GM12878 (cell line): ENCODE measurements around the gene DIP2C. TPM values are rescaled to one million over a fixed set of nuclear protein-coding genes. Genes with fewer than 3 reads are reported as not detected.

Experiments
- ATAC-seq: fragments of 200-7000 bp; cut with Tn5 transposase; 3 replicates; pipeline ENCODE4 v1.9.1; 2020; ENCODE audit warnings: mild to moderate bottlenecking, moderate library complexity
- BruUV-seq: library from RNA; stranded (reverse); fragments of 400-500 nt; replicated peaks from 2 replicates; lab custom pipeline; 2021; lab: Mats Ljungman, UMichigan
- CTCF ChIA-PET: fragments of 300-600 bp; sonication (Branson Sonifier 250); formaldehyde crosslinking; extraction: SDS; loops from one replicate; lab custom pipeline; 2021; ENCODE audit warnings: inconsistent platforms; lab: Yijun Ruan, JAX
- POLR2A ChIA-PET: fragments of 350-600 bp; formaldehyde crosslinking; extraction: SDS; loops from one replicate; lab custom pipeline; 2021; ENCODE audit warnings: inconsistent platforms; lab: Charles Lee
- RAD21 ChIA-PET: fragments of 300-600 bp; sonication (Branson Sonifier 250); formaldehyde crosslinking; loops from one replicate; lab custom pipeline; 2023; ENCODE audit warnings: antibody characterized with exemption; ENCODE audit not compliant: unreplicated experiment; lab: Charles Lee
- SMC1A ChIA-PET: fragments of 300-600 bp; sonication (Branson Sonifier 250); formaldehyde crosslinking; loops from one replicate; lab custom pipeline; 2023; ENCODE audit not compliant: unreplicated experiment, uncharacterized antibody; lab: Charles Lee
- DNase-seq: peaks from one replicate; pipeline ENCODE4 v3.0.0-alpha.2; 2011; ENCODE audit warnings: low read depth, low spot score
- FAIRE-seq: peaks from 3 replicates; lab custom pipeline; 2011; peaks lifted over from hg19 to GRCh38; lab: Jason Lieb, UNC
- H2AFZ ChIP-seq: 2 replicates; pipeline ENCODE4 v1.6.0; 2011; ENCODE audit warnings: low read depth, low read length, control low read depth; ENCODE audit not compliant: control insufficient read depth
- H3K27ac ChIP-seq: 2 replicates; pipeline ENCODE4 v1.5.1; 2011; ENCODE audit warnings: control low read depth; ENCODE audit not compliant: control insufficient read depth, insufficient read depth
- H3K27me3 ChIP-seq, 2 experiments: replicated peaks in 1 of 2; 2 replicates each; pipeline versions ENCODE4 v1.6.0 to v1.6.1; 2011; ENCODE audit warnings: low read length in 1 of 2; ENCODE audit not compliant: control insufficient read depth in 2 of 2, insufficient read depth in 2 of 2
- H3K36me3 ChIP-seq, 2 experiments: 2 replicates each; pipeline ENCODE4 v1.5.1; 2011; ENCODE audit warnings: low read length in 1 of 2; ENCODE audit not compliant: control insufficient read depth in 2 of 2, insufficient read depth in 2 of 2
- H3K4me1 ChIP-seq: 2 replicates; pipeline ENCODE4 v1.6.1; 2011; ENCODE audit warnings: mild to moderate bottlenecking, low read length, moderate library complexity, mixed read lengths; ENCODE audit not compliant: control insufficient read depth, insufficient read depth
- H3K4me2 ChIP-seq: 2 replicates; pipeline ENCODE4 v1.6.0; 2011; ENCODE audit warnings: control low read depth; ENCODE audit not compliant: control insufficient read depth, insufficient read depth
- H3K4me3 ChIP-seq: fragments of 200-600 bp; sonication (generic); 2 replicates; pipeline ENCODE4 v1.5.1; 2016
- H3K79me2 ChIP-seq: 2 replicates; pipeline ENCODE4 v1.6.0; 2011; ENCODE audit warnings: low read length; ENCODE audit not compliant: control insufficient read depth, insufficient read depth
- H3K9ac ChIP-seq: 2 replicates; pipeline ENCODE4 v1.8.0; 2011; ENCODE audit warnings: low read length, control low read depth, mixed read lengths; ENCODE audit not compliant: control insufficient read depth, insufficient read depth
- H3K9me3 ChIP-seq: replicated peaks from 3 replicates; pipeline ENCODE4 v1.5.1; 2011; ENCODE audit warnings: mild to moderate bottlenecking, low read length; ENCODE audit not compliant: control insufficient read depth, insufficient read depth
- H4K20me1 ChIP-seq: 2 replicates; pipeline ENCODE4 v1.6.0; 2011; ENCODE audit not compliant: control insufficient read depth, insufficient read depth
- ETV6 ChIP-seq, 2 experiments: fragments of 450-650 bp in 1 of 2; IDR thresholded peaks in 1 of 2; conservative IDR thresholded peaks in 1 of 2; 2 replicates each; pipeline ENCODE4 v1.6.1; 2014; ENCODE audit warnings: antibody characterized with exemption in 1 of 2, borderline replicate concordance in 1 of 2, low read depth in 1 of 2, mild to moderate bottlenecking in 1 of 2, moderate library complexity in 1 of 2
- KAT2A ChIP-seq: conservative IDR thresholded peaks from 2 replicates; pipeline ENCODE4 v1.6.1; 2011; ENCODE audit warnings: low read depth, low read length; ENCODE audit not compliant: control insufficient read depth
- LARP7 ChIP-seq: fragments of 450-650 bp; IDR thresholded peaks from 2 replicates; pipeline ENCODE4 v1.6.1; 2017; ENCODE audit warnings: mild to moderate bottlenecking
- MTA3 ChIP-seq: IDR thresholded peaks from 2 replicates; pipeline ENCODE4 v1.6.1; 2012; ENCODE audit warnings: low read length, inconsistent platforms, borderline replicate concordance
- PAX8 ChIP-seq: fragments of 450-650 bp; IDR thresholded peaks from 2 replicates; pipeline ENCODE4 v1.6.1; 2017; ENCODE audit warnings: mild to moderate bottlenecking, moderate library complexity
- POU2F2 ChIP-seq: IDR thresholded peaks from 3 replicates; pipeline ENCODE4 v1.6.1; 2011; ENCODE audit warnings: low read depth, mild to moderate bottlenecking, low read length, borderline replicate concordance
- SMC3 ChIP-seq: IDR thresholded peaks from 2 replicates; pipeline ENCODE4 v1.6.1; 2011; ENCODE audit warnings: low read length, improper control_type of control experiment, borderline replicate concordance
- STAT1 ChIP-seq: fragments of 450-650 bp; conservative IDR thresholded peaks from 2 replicates; pipeline ENCODE4 v1.6.1; 2014; ENCODE audit warnings: antibody characterized with exemption, mild to moderate bottlenecking
- SUPT20H ChIP-seq: IDR thresholded peaks from 2 replicates; pipeline ENCODE4 v1.6.1; 2011; ENCODE audit warnings: low read depth, mild to moderate bottlenecking, low read length, moderate library complexity, borderline replicate concordance; ENCODE audit not compliant: control insufficient read depth
- TAF1 ChIP-seq: IDR thresholded peaks from 2 replicates; pipeline ENCODE4 v1.6.1; 2011; ENCODE audit warnings: mild to moderate bottlenecking, low read depth, low read length, borderline replicate concordance
- TARDBP ChIP-seq: IDR thresholded peaks from 2 replicates; pipeline ENCODE4 v1.6.1; 2016; ENCODE audit warnings: borderline replicate concordance
- TBL1XR1 ChIP-seq: IDR thresholded peaks from 2 replicates; pipeline ENCODE4 v1.6.1; 2012; ENCODE audit warnings: low read depth, low read length, improper control_type of control experiment
- WGBS: methylation state at CpG from one replicate; pipeline ENCODE4 v1.1.6; 2016; ENCODE audit warnings: low lambda C conversion rate; ENCODE audit not compliant: insufficient replicate concordance, insufficient coverage; ENCODE audit errors: missing lambda C conversion rate; 5-methylcytosine and 5-hydroxymethylcytosine counted together
- in situ Hi-C: fragments of 300-500 bp; cut with MboI; formaldehyde crosslinking; loops from 9 replicates; pipeline ENCODE4 v1.14.3; 2018; ENCODE audit warnings: mixed read lengths
- intact Hi-C: fragments of 100-400 bp; cut with micrococcal nuclease; formaldehyde crosslinking; loops from one replicate; pipeline ENCODE4 v1.14.2; 2022; ENCODE audit not compliant: unreplicated experiment
- polyA plus RNA-seq, 11 experiments: library from polyadenylated mRNA; depleted of rRNA in 4 of 11; unstranded in 6 of 11; stranded (reverse) in 5 of 11; fragments of >200 nt; fragmentation: Nextera tagmentation in 4 of 11; fragmentation: Illumina TruSeq in 1 of 11; extraction: Ambion mirVana in 4 of 11; extraction: Trizol in 1 of 11; gene quantifications; 1 replicate in 1 of 11; 2 replicates in 10 of 11; pipeline versions ENCODE4 v1.2.1 to v1.2.3, GENCODE V29; 2011 to 2016; ENCODE audit warnings: inconsistent platforms in 2 of 11, missing spikeins in 2 of 11, low read depth in 1 of 11
- total RNA-seq, 4 experiments: library from RNA; depleted of rRNA in 3 of 4; stranded (reverse); fragments of >200 nt in 3 of 4; fragmentation: Illumina TruSeq in 1 of 4; extraction: Trizol in 1 of 4; gene quantifications; 2 replicates each; pipeline versions ENCODE4 v1.2.1 to v1.2.3, GENCODE V29; 2013 to 2021
- TF ChIP-seq, protein P1 (sequence below): IDR thresholded peaks from 2 replicates; pipeline ENCODE4 v1.6.1; 2011; ENCODE audit warnings: borderline replicate concordance, low read depth, mild to moderate bottlenecking, moderate library complexity, low read length; ENCODE audit not compliant: insufficient read depth, poor library complexity, severe bottlenecking
- TF ChIP-seq, protein P2 (sequence below): IDR thresholded peaks from 2 replicates; pipeline ENCODE4 v1.6.1; 2012; ENCODE audit warnings: low read depth, low read length, improper control_type of control experiment

Gene DIP2C
- total and polyA plus RNA-seq, 10 of the 15 experiments (the other 5 are each of a cell fraction or from before 2014, with no cell fraction given) = 0.01 to 0.10 (median 0.06) TPM

GRCh38 chr10:241966-242643 lies 447.4 kb downstream of the DIP2C start:
- 90% methylated on average over 9 of the region's 9 CpGs for WGBS
- H3K27ac ChIP-seq = no peak overlapping the region
- H3K79me2 ChIP-seq = no peaks in the 10 kb centered on the region
- intact Hi-C loops (no loop called here), in situ Hi-C loops (no loop called here)
- no TSS peak for BruUV-seq
- POLR2A ChIA-PET = no interaction called here
- DNase-seq = no peak
- no peak overlapping the region for H3K4me3 ChIP-seq
- SMC1A ChIA-PET = interaction anchor here (0.5 kb wide), 1 partner anchor 98 kb away, joined by 3 read pairs; no protein-coding TSS in a partner anchor
- no peaks in the 10 kb centered on the region for H3K9me3 ChIP-seq
- peaks cover 2 to 3% of the 10 kb centered on the region in 2 experiments; a peak in 3 of 4 replicates for H3K36me3 ChIP-seq
- ATAC-seq = no peak
- no peaks in the 10 kb centered on the region for H3K27me3 ChIP-seq
- TF ChIP-seq, protein P1, sequence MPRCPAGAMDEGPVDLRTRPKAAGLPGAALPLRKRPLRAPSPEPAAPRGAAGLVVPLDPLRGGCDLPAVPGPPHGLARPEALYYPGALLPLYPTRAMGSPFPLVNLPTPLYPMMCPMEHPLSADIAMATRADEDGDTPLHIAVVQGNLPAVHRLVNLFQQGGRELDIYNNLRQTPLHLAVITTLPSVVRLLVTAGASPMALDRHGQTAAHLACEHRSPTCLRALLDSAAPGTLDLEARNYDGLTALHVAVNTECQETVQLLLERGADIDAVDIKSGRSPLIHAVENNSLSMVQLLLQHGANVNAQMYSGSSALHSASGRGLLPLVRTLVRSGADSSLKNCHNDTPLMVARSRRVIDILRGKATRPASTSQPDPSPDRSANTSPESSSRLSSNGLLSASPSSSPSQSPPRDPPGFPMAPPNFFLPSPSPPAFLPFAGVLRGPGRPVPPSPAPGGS = no peak
- TF ChIP-seq, protein P2, sequence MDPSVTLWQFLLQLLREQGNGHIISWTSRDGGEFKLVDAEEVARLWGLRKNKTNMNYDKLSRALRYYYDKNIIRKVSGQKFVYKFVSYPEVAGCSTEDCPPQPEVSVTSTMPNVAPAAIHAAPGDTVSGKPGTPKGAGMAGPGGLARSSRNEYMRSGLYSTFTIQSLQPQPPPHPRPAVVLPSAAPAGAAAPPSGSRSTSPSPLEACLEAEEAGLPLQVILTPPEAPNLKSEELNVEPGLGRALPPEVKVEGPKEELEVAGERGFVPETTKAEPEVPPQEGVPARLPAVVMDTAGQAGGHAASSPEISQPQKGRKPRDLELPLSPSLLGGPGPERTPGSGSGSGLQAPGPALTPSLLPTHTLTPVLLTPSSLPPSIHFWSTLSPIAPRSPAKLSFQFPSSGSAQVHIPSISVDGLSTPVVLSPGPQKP = no peak
- TF ChIP-seq PAX8 (no peak), SMC3 (no peak), POU2F2 (no peak), TAF1 (no peak), TARDBP (no peak), TBL1XR1 (no peak), KAT2A (no peak), STAT1 (no peak), MTA3 (no peak), LARP7 (no peak), ETV6 (conservative IDR thresholded peaks at IDR 0.05 in 1 of 2, IDR thresholded peaks at IDR 0.05 in 1 of 2; ENCODE audit: borderline replicate concordance in 1 of 2, low read depth in 1 of 2) (no peak), SUPT20H (no peak)
- H2AFZ ChIP-seq = no peak overlapping the region
- H3K4me2 ChIP-seq = no peak overlapping the region
- CTCF ChIA-PET = no interaction called here
- H3K4me1 ChIP-seq = no peaks in the 10 kb centered on the region
- no peaks in the 10 kb centered on the region for H4K20me1 ChIP-seq
- RAD21 ChIA-PET = no interaction called here
- FAIRE-seq = no peak
- H3K9ac ChIP-seq = no peak overlapping the region
